Endodermal cell (in vitro differentiated cells): ENCODE measurements around the gene CATSPERB. TPM values are rescaled to one million over a fixed set of nuclear protein-coding genes. Genes with fewer than 3 reads are reported as not detected.

Source experiments
- DNase-seq: peaks from one replicate; pipeline ENCODE4 v3.0.0-alpha.2; 2017
- H3K27ac ChIP-seq: 2 replicates; pipeline ENCODE4 v1.5.1; 2013; ENCODE audit warnings: mild to moderate bottlenecking, low read depth, low read length, moderate library complexity
- H3K27me3 ChIP-seq: 2 replicates; pipeline ENCODE4 v1.6.1; 2013; ENCODE audit warnings: mild to moderate bottlenecking, low read length, moderate library complexity; ENCODE audit not compliant: insufficient read depth, control insufficient read depth, poor library complexity, severe bottlenecking
- H3K36me3 ChIP-seq: 2 replicates; pipeline ENCODE4 v1.7.0; 2013; ENCODE audit warnings: mild to moderate bottlenecking, low read length, moderate library complexity; ENCODE audit not compliant: control insufficient read depth, insufficient read depth
- H3K4me1 ChIP-seq: one replicate; pipeline ENCODE4 v1.7.0; 2013; ENCODE audit warnings: low read length; ENCODE audit not compliant: control insufficient read depth, insufficient read depth
- H3K4me3 ChIP-seq: 2 replicates; pipeline ENCODE4 v1.5.1; 2013; ENCODE audit warnings: mild to moderate bottlenecking, low read length, moderate library complexity
- H3K9ac ChIP-seq: 2 replicates; pipeline ENCODE4 v1.6.1; 2013; ENCODE audit warnings: mild to moderate bottlenecking, low read length, moderate library complexity; ENCODE audit not compliant: poor library complexity, severe bottlenecking; ENCODE audit errors: extremely low read depth
- H3K9me3 ChIP-seq: 2 replicates; pipeline ENCODE4 v1.6.1; 2013; ENCODE audit warnings: mild to moderate bottlenecking, low read length, moderate library complexity; ENCODE audit not compliant: control insufficient read depth
- H3K27ac Mint-ChIP-seq: 2 replicates; pipeline ENCODE4 v1.8.0; 2020; ENCODE audit warnings: mixed read lengths
- H3K27me3 Mint-ChIP-seq: 2 replicates; pipeline ENCODE4 v1.8.0; 2021; ENCODE audit warnings: mild to moderate bottlenecking, mixed read lengths; ENCODE audit not compliant: insufficient read depth
- H3K36me3 Mint-ChIP-seq: 2 replicates; pipeline ENCODE4 v1.8.0; 2020; ENCODE audit warnings: low read depth, mixed read lengths
- H3K4me1 Mint-ChIP-seq: 2 replicates; pipeline ENCODE4 v1.8.0; 2020; ENCODE audit warnings: mixed read lengths
- H3K4me3 Mint-ChIP-seq: 2 replicates; pipeline ENCODE4 v1.8.0; 2020; ENCODE audit warnings: mild to moderate bottlenecking, moderate library complexity, mixed read lengths
- H3K9me3 Mint-ChIP-seq: 2 replicates; pipeline ENCODE4 v1.8.0; 2020; ENCODE audit warnings: mild to moderate bottlenecking, mixed read lengths
- CTCF ChIP-seq: fragments of 200-600 bp; sonication (generic); conservative IDR thresholded peaks from 2 replicates; pipeline ENCODE4 v1.5.0; 2021; ENCODE audit warnings: antibody characterized with exemption, mild to moderate bottlenecking
- WGBS, 2 experiments: methylation state at CpG; one replicate each; pipeline versions ENCODE4 v1.1.5 to v1.1.7; 2013; ENCODE audit warnings: missing lambda C conversion rate in 2 of 2, mixed read lengths in 1 of 2; ENCODE audit not compliant: insufficient coverage in 1 of 2, insufficient read length in 1 of 2; 5-methylcytosine and 5-hydroxymethylcytosine counted together
- total RNA-seq, 2 donors: library from RNA; stranded (reverse); fragmentation: NEBNext Ultra II Directional in 1 of 2; extraction: Animal tissue kit (Norgen Biotek cat#: 25700) in 1 of 2; gene quantifications; 2 replicates in 1 of 2; 3 replicates in 1 of 2; pipeline ENCODE4 v1.2.1, GENCODE V29; 2021

CATSPERB gene
- total RNA-seq, 2 donors from 2014 or later = 0.64 TPM; not detected in 1

GRCh38 chr14:91774140-91775096, 42.5 kb upstream of the CATSPERB start:
- Histone ChIP-seq H3K36me3 (no peaks in the 10 kb centered on the region), H3K9me3 (no peaks in the 10 kb centered on the region), H3K27me3 (no peaks in the 10 kb centered on the region), H3K27ac (no peak overlapping the region), H3K4me3 (no peak overlapping the region), H3K4me1 (no peaks in the 10 kb centered on the region), H3K9ac (no peak overlapping the region)
- WGBS, 2 experiments = 83 to 91% methylated on average over 2 to 5 of the region's 5 CpGs
- Mint-ChIP-seq H3K27me3 (no peaks in the 10 kb centered on the region), H3K9me3 (no peaks in the 10 kb centered on the region), H3K4me1 (peaks cover 11% of the 10 kb centered on the region), H3K4me3 (no peak overlapping the region), H3K27ac (no peak overlapping the region), H3K36me3 (no peaks in the 10 kb centered on the region)
- no peak for DNase-seq
- no peak for TF ChIP-seq CTCF

- no peaks in the 10 kb centered on the region for H3K9me3 ChIP-seq
- no peaks in the 10 kb centered on the region for H3K4me1 ChIP-seq
- no peaks in the 10 kb centered on the region for H3K36me3 ChIP-seq
- H3K4me3 Mint-ChIP-seq = no peak overlapping the region
- no peak overlapping the region for H3K9ac ChIP-seq
- no peak for TF ChIP-seq CTCF
- peaks cover 11% of the 10 kb centered on the region for H3K4me1 Mint-ChIP-seq
- H3K27me3 ChIP-seq = no peaks in the 10 kb centered on the region
- H3K36me3 Mint-ChIP-seq = no peaks in the 10 kb centered on the region
- H3K4me3 ChIP-seq = no peak overlapping the region
- WGBS, 2 experiments = 91% methylated on average over 2 of the region's 2 CpGs; no CpG with 5 or more reads in 1 of the 2 experiments
- no peaks in the 10 kb centered on the region for H3K27me3 Mint-ChIP-seq
- no peak overlapping the region for H3K27ac ChIP-seq
- no peak overlapping the region for H3K27ac Mint-ChIP-seq
- H3K9me3 Mint-ChIP-seq = no peaks in the 10 kb centered on the region
- no peak for DNase-seq
These were observed 38.3 kb upstream of the CATSPERB start for GRCh38 chr14:91770185-91770584.

GRCh38 chr14:91755570-91756295, 23.8 kb upstream of the CATSPERB start:
- no peak for TF ChIP-seq CTCF
- Histone ChIP-seq H3K27me3 (no peaks in the 10 kb centered on the region), H3K27ac (no peak overlapping the region), H3K4me1 (peaks cover 6% of the 10 kb centered on the region), H3K9ac (no peak overlapping the region), H3K36me3 (no peaks in the 10 kb centered on the region), H3K9me3 (no peaks in the 10 kb centered on the region), H3K4me3 (no peak overlapping the region)
- no peaks in the 10 kb centered on the region for H3K27me3 Mint-ChIP-seq
- no peak for DNase-seq
- H3K9me3 Mint-ChIP-seq = peaks cover 6% of the 10 kb centered on the region
- H3K4me3 Mint-ChIP-seq = no peak overlapping the region
- H3K27ac Mint-ChIP-seq = no peak overlapping the region
- peaks cover 19% of the 10 kb centered on the region for H3K4me1 Mint-ChIP-seq
- 0 to 58% methylated on average over 1 to 4 of the region's 4 CpGs for WGBS, 2 experiments
- H3K36me3 Mint-ChIP-seq = peaks cover 5% of the 10 kb centered on the region
